B cell (primary cell): ENCODE measurements around the gene SHISA7. TPM values are rescaled to one million over a fixed set of nuclear protein-coding genes. Genes with fewer than 3 reads are reported as not detected.

Experiments
- ATAC-seq: fragments of 200-7000 bp; cut with Tn5 transposase; one replicate; pipeline ENCODE4 v1.10.0; 2021; ENCODE audit warnings: low read depth, mild to moderate bottlenecking, moderate number of reproducible peaks, moderate library complexity
- CTCF ChIA-PET: fragments of 350-600 bp; sonication (Branson Sonifier 250); formaldehyde crosslinking; loops from one replicate; lab custom pipeline; 2021; ENCODE audit warnings: antibody characterized with exemption, inconsistent platforms; lab: Charles Lee
- POLR2A ChIA-PET: fragments of 350-600 bp; sonication (Branson Sonifier 250); formaldehyde crosslinking; loops from one replicate; lab custom pipeline; 2021; ENCODE audit warnings: antibody characterized with exemption; lab: Charles Lee
- DNase-seq: peaks from one replicate; pipeline ENCODE4 v3.0.0; 2013
- H2AFZ ChIP-seq: 2 replicates; pipeline ENCODE4 v1.6.1; 2012; ENCODE audit warnings: mild to moderate bottlenecking, low read depth, low read length; ENCODE audit not compliant: insufficient read depth, poor library complexity, severe bottlenecking
- H3K27ac ChIP-seq, 2 donors: 1 replicate in 1 of 2; 2 replicates in 1 of 2; pipeline ENCODE4 v1.5.1; 2012 to 2013; ENCODE audit warnings: low read length in 2 of 2, mild to moderate bottlenecking in 2 of 2, moderate library complexity in 1 of 2
- H3K27me3 ChIP-seq, 4 experiments: fragments of 200-600 bp in 1 of 4; sonication (generic) in 1 of 4; replicated peaks in 1 of 4; 1 replicate in 2 of 4; 2 replicates in 2 of 4; pipeline versions ENCODE4 v1.6.1 to v1.7.0; 2013 to 2016; ENCODE audit warnings: low read length in 3 of 4, mild to moderate bottlenecking in 2 of 4, mixed read lengths in 1 of 4, moderate library complexity in 1 of 4; ENCODE audit not compliant: insufficient read depth in 4 of 4, control insufficient read depth in 3 of 4; ENCODE audit errors: control extremely low read depth in 1 of 4
- H3K36me3 ChIP-seq, 2 experiments: replicated peaks in 1 of 2; 1 replicate in 1 of 2; 2 replicates in 1 of 2; pipeline versions ENCODE4 v1.6.1 to v1.7.1; 2013; ENCODE audit warnings: low read length in 1 of 2; ENCODE audit not compliant: insufficient read depth in 2 of 2, control insufficient read depth in 1 of 2; ENCODE audit errors: control extremely low read depth in 1 of 2, extremely low read depth in 1 of 2
- H3K4me1 ChIP-seq, 2 donors: fragments of 200-600 bp in 1 of 2; sonication (generic) in 1 of 2; 1 replicate in 1 of 2; 2 replicates in 1 of 2; pipeline versions ENCODE4 v1.5.1 to v1.6.1; 2013 to 2017; ENCODE audit warnings: low read length in 2 of 2; ENCODE audit not compliant: control insufficient read depth in 2 of 2, insufficient read depth in 2 of 2
- H3K4me2 ChIP-seq: replicated peaks from 2 replicates; pipeline ENCODE3; 2012; ENCODE audit warnings: mild to moderate bottlenecking, low read depth, low read length; ENCODE audit not compliant: poor library complexity, severe bottlenecking
- H3K4me3 ChIP-seq, 5 experiments: fragments of 200-600 bp in 1 of 5; sonication (generic) in 1 of 5; 1 replicate in 3 of 5; 2 replicates in 2 of 5; pipeline versions ENCODE4 v1.5.1 to v1.7.0; 2011 to 2016; ENCODE audit warnings: low read length in 4 of 5, mild to moderate bottlenecking in 4 of 5, low read depth in 2 of 5, control low read depth in 1 of 5, moderate library complexity in 1 of 5; ENCODE audit not compliant: insufficient read depth in 1 of 5; ENCODE audit errors: control extremely low read depth in 1 of 5, extremely low read depth in 1 of 5
- H3K79me2 ChIP-seq: fragments of 200-600 bp; sonication (generic); one replicate; pipeline ENCODE4 v1.6.0; 2016; ENCODE audit warnings: low read length; ENCODE audit not compliant: control insufficient read depth, insufficient read depth
- H3K9ac ChIP-seq: fragments of 200-600 bp; sonication (generic); 2 replicates; pipeline ENCODE4 v1.6.1; 2017; ENCODE audit warnings: mild to moderate bottlenecking, low read length, moderate library complexity
- H3K9me3 ChIP-seq, 3 donors: one replicate each; pipeline versions ENCODE4 v1.6.1 to v1.7.1; 2013; ENCODE audit warnings: low read length in 2 of 3; ENCODE audit not compliant: control insufficient read depth in 2 of 3, insufficient read depth in 1 of 3; ENCODE audit errors: control extremely low read depth in 1 of 3
- H4K20me1 ChIP-seq: 2 replicates; pipeline ENCODE4 v1.6.0; 2012; ENCODE audit warnings: mild to moderate bottlenecking, low read length; ENCODE audit not compliant: insufficient read depth, control insufficient read depth, poor library complexity, severe bottlenecking
- H3K27ac Mint-ChIP-seq: one replicate; pipeline ENCODE4 v1.8.0; 2021; ENCODE audit warnings: mixed read lengths
- H3K27me3 Mint-ChIP-seq: one replicate; pipeline ENCODE4 v1.8.0; 2021; ENCODE audit warnings: mixed read lengths
- H3K4me1 Mint-ChIP-seq: one replicate; pipeline ENCODE4 v1.8.0; 2021; ENCODE audit warnings: mixed read lengths
- H3K4me3 Mint-ChIP-seq: one replicate; pipeline ENCODE4 v1.8.0; 2021; ENCODE audit warnings: mixed read lengths
- H3K9me3 Mint-ChIP-seq: one replicate; pipeline ENCODE4 v1.8.0; 2022; ENCODE audit warnings: mixed read lengths; ENCODE audit not compliant: insufficient read depth
- CTCF ChIP-seq: fragments of 200-600 bp; IDR thresholded peaks from one replicate; pipeline ENCODE4 v1.8.0; 2022; ENCODE audit warnings: antibody characterized with exemption, mild to moderate bottlenecking
- EZH2 ChIP-seq: IDR thresholded peaks from 2 replicates; pipeline ENCODE4 v1.6.1; 2012; ENCODE audit warnings: borderline replicate concordance, low read depth, mild to moderate bottlenecking, moderate library complexity, low read length; ENCODE audit not compliant: insufficient read depth, poor library complexity, severe bottlenecking
- WGBS: methylation state at CpG from one replicate; pipeline ENCODE4 v1.1.5; 2013; ENCODE audit warnings: missing lambda C conversion rate; ENCODE audit not compliant: insufficient coverage; 5-methylcytosine and 5-hydroxymethylcytosine counted together
- intact Hi-C: fragments of 100-400 bp; cut with micrococcal nuclease; formaldehyde crosslinking; loops from one replicate; pipeline ENCODE4 v1.10.0; 2022
- polyA plus RNA-seq: library from polyadenylated mRNA; depleted of rRNA; stranded (reverse); fragments of >200 nt; gene quantifications from 2 replicates; pipeline ENCODE4 v1.2.3, GENCODE V29; 2012
- total RNA-seq, 2 donors: library from RNA; stranded (reverse); fragments of 120-200 nt in 1 of 2; gene quantifications; 1 replicate in 1 of 2; 2 replicates in 1 of 2; pipeline versions ENCODE4 v1.2.3 to v1.2.4, GENCODE V29; 2013 to 2022

SHISA7 gene
- total and polyA plus RNA-seq, 2 donors (not counting 1 experiment from before 2014, with no cell fraction given): 0.06 TPM; not detected in 1

GRCh38 chr19:55453511-55454260, 10.6 kb upstream of the SHISA7 start:
- POLR2A ChIA-PET: interaction anchor here (0.7 kb wide), 1 partner anchor 22 kb away, joined by 3 read pairs; no protein-coding TSS in a partner anchor
- WGBS: 92% methylated on average over 11 of the region's 12 CpGs

More at GRCh38 chr19:55453511-55454260, 10.6 kb upstream of the SHISA7 start:
- peak overlapping the region; percentile 4 for H3K27ac Mint-ChIP-seq
- DNase-seq: no peak
- peaks cover 18% of the 10 kb centered on the region for H3K27me3 Mint-ChIP-seq
- Histone ChIP-seq H3K9me3 (peaks cover 0 to 15% (median 0%) of the 10 kb centered on the region in 3 donors), H2AFZ (no peak overlapping the region), H3K9ac (no peak overlapping the region), H3K4me1 (peaks cover 15 to 17% of the 10 kb centered on the region in 2 donors), H3K4me3 (no peak overlapping the region), H3K36me3 (peaks cover 0 to 2% of the 10 kb centered on the region in 2 experiments), H3K4me2 (no peak overlapping the region), H3K27ac (no peak overlapping the region), H3K27me3 (peaks cover 0 to 36% (median 12%) of the 10 kb centered on the region in 4 experiments), H3K79me2 (no peaks in the 10 kb centered on the region), H4K20me1 (no peaks in the 10 kb centered on the region)
- no peak for TF ChIP-seq EZH2
- TF ChIP-seq CTCF: no peak
- CTCF ChIA-PET: interaction anchor here (0.6 to 1.7 kb wide), 4 partner anchors 8 to 313 kb away, joined by 4 to 9 read pairs (median 6); partner anchors contain the start of gene ISOC2
- peak overlapping the region; percentile 48 for H3K4me3 Mint-ChIP-seq
- peaks cover 13% of the 10 kb centered on the region for H3K4me1 Mint-ChIP-seq
- no peak for ATAC-seq
- no peaks in the 10 kb centered on the region for H3K9me3 Mint-ChIP-seq
- intact Hi-C loops: no loop called here
